HepG2 (cell line): ENCODE results near the gene RPL34. TPM values are rescaled to one million over a fixed set of nuclear protein-coding genes. Genes with fewer than 3 reads are reported as not detected.

Source experiments
- ADNP ChIP-seq: sonication (generic); formaldehyde crosslinking; IDR thresholded peaks from 2 replicates; pipeline ENCODE4 v1.4.0; 2020; ENCODE audit warnings: missing genetic modification reagents
- CCAR2 ChIP-seq: fragments of 200-400 bp; formaldehyde crosslinking; optimal IDR thresholded peaks from 2 replicates; pipeline ENCODE3; 2018; ENCODE audit warnings: low read depth, mild to moderate bottlenecking, low read length, moderate library complexity
- ETV5 ChIP-seq: IDR thresholded peaks from 2 replicates; pipeline ENCODE4 v1.6.1; 2018; ENCODE audit warnings: missing biosample characterization, missing genetic modification reagents, inconsistent platforms, borderline replicate concordance
- FIP1L1 ChIP-seq: fragments of 200-400 bp; formaldehyde crosslinking; IDR thresholded peaks from 2 replicates; pipeline ENCODE4 v1.6.1; 2018; ENCODE audit warnings: low read depth, mild to moderate bottlenecking, low read length, moderate library complexity, borderline replicate concordance; ENCODE audit not compliant: insufficient read depth
- FOXJ3 ChIP-seq: sonication (generic); formaldehyde crosslinking; IDR thresholded peaks from 2 replicates; pipeline ENCODE4 v1.4.0; 2020; ENCODE audit warnings: missing genetic modification reagents, mild to moderate bottlenecking, borderline replicate concordance
- JUN ChIP-seq: sonication (generic); formaldehyde crosslinking; IDR thresholded peaks from 2 replicates; pipeline ENCODE4 v1.4.0; 2020; ENCODE audit warnings: mild to moderate bottlenecking, missing genetic modification reagents
- KDM3A ChIP-seq: IDR thresholded peaks from 2 replicates; pipeline ENCODE4 v1.6.1; 2018; ENCODE audit warnings: low read depth, missing compliant biosample characterization
- MATR3 ChIP-seq: sonication (generic); formaldehyde crosslinking; IDR thresholded peaks from 2 replicates; pipeline ENCODE4 v1.4.0; 2020; ENCODE audit warnings: missing genetic modification reagents
- NR1H2 ChIP-seq: sonication (generic); formaldehyde crosslinking; IDR thresholded peaks from 2 replicates; pipeline ENCODE4 v1.8.1; 2022; ENCODE audit warnings: low read depth, missing genetic modification reagents, borderline replicate concordance
- POLR2AphosphoS2 ChIP-seq: IDR thresholded peaks from 2 replicates; pipeline ENCODE4 v1.6.1; 2011; ENCODE audit warnings: low read depth, low read length, improper control_type of control experiment
- TBP ChIP-seq: sonication (generic); formaldehyde crosslinking; IDR thresholded peaks from 2 replicates; pipeline ENCODE4 v1.5.0; 2020; ENCODE audit warnings: missing genetic modification reagents
- ZNF614 ChIP-seq: IDR thresholded peaks from 2 replicates; pipeline ENCODE4 v1.6.1; 2018; ENCODE audit warnings: missing biosample characterization, missing genetic modification reagents, inconsistent platforms, borderline replicate concordance
- polyA plus RNA-seq, 8 experiments: library from polyadenylated mRNA; depleted of rRNA in 3 of 8; stranded (reverse) in 7 of 8; unstranded in 1 of 8; fragments of >200 nt; fragmentation: Illumina TruSeq in 4 of 8; extraction: Trizol in 4 of 8; gene quantifications; 2 replicates each; pipeline versions ENCODE4 v1.2.1 to v1.2.3, GENCODE V29; 2011 to 2016; ENCODE audit warnings: low read depth in 4 of 8, missing spikeins in 1 of 8, mixed read lengths in 1 of 8; ENCODE audit not compliant: insufficient read depth in 1 of 8
- total RNA-seq, 5 experiments: library from RNA; depleted of rRNA; stranded (reverse); fragments of >200 nt; fragmentation: Illumina TruSeq; extraction: Trizol; gene quantifications; 2 replicates each; pipeline ENCODE4 v1.2.3, GENCODE V29; 2016; ENCODE audit warnings: low read depth in 1 of 5
- TF ChIP-seq, protein P1 (sequence below): sonication (generic); formaldehyde crosslinking; IDR thresholded peaks from 2 replicates; pipeline ENCODE4 v1.4.0; 2020; ENCODE audit warnings: missing genetic modification reagents
- TF ChIP-seq, protein P2 (sequence below): IDR thresholded peaks from 2 replicates; pipeline ENCODE4 v1.6.1; 2016; ENCODE audit warnings: low read depth, missing genetic modification reagents, missing compliant biosample characterization
- TF ChIP-seq, protein P3 (sequence below): sonication (generic); formaldehyde crosslinking; IDR thresholded peaks from 2 replicates; pipeline ENCODE4 v1.4.0; 2020; ENCODE audit warnings: mild to moderate bottlenecking, missing genetic modification reagents
- TF ChIP-seq, protein P4 (sequence below): sonication (generic); formaldehyde crosslinking; IDR thresholded peaks from 2 replicates; pipeline ENCODE4 v1.4.0; 2020; ENCODE audit warnings: low read depth, mild to moderate bottlenecking, missing genetic modification reagents

Gene RPL34
- total and polyA plus RNA-seq, 2 of the 13 experiments (the other 11 are each of a cell fraction or from before 2014, with no cell fraction given): 2,235 to 3,985 TPM

DNA sequence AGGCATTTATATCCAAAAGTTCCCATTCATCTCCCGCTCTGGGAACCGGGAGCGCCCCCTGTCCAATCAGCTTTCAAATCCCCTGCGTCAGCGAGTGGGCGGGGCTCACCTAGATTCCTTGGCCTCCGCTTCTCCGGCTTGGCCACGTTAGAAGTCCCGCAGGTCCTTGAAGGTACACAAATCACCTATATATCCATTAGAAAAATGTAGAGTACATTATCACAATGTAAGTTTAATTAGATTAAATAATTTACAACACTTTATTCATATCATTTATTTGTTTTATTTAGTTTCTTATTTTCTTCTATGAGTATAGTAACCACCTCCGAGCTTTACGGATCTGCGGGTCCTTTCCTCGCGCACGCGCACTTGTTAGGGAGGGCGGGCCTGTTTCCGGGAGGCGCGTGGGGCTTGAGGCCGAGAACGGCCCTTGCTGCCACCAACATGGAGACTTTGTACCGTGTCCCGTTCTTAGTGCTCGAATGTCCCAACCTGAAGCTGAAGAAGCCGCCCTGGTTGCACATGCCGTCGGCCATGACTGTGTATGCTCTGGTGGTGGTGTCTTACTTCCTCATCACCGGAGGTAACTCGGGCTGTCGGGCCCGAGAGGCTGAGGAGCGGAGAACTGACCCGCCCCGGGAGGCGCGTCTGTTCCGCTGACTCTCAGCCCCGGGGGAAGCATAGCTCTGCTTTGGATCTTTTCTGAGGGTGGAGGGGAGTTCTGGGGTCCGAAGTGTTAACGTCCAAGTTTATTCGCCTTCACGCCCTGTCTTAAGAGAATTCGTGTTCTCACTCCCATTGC is 30.0 kb downstream of the RPL34 start, which contains the start of gene OSTC (continued):
- TF ChIP-seq, protein P1, sequence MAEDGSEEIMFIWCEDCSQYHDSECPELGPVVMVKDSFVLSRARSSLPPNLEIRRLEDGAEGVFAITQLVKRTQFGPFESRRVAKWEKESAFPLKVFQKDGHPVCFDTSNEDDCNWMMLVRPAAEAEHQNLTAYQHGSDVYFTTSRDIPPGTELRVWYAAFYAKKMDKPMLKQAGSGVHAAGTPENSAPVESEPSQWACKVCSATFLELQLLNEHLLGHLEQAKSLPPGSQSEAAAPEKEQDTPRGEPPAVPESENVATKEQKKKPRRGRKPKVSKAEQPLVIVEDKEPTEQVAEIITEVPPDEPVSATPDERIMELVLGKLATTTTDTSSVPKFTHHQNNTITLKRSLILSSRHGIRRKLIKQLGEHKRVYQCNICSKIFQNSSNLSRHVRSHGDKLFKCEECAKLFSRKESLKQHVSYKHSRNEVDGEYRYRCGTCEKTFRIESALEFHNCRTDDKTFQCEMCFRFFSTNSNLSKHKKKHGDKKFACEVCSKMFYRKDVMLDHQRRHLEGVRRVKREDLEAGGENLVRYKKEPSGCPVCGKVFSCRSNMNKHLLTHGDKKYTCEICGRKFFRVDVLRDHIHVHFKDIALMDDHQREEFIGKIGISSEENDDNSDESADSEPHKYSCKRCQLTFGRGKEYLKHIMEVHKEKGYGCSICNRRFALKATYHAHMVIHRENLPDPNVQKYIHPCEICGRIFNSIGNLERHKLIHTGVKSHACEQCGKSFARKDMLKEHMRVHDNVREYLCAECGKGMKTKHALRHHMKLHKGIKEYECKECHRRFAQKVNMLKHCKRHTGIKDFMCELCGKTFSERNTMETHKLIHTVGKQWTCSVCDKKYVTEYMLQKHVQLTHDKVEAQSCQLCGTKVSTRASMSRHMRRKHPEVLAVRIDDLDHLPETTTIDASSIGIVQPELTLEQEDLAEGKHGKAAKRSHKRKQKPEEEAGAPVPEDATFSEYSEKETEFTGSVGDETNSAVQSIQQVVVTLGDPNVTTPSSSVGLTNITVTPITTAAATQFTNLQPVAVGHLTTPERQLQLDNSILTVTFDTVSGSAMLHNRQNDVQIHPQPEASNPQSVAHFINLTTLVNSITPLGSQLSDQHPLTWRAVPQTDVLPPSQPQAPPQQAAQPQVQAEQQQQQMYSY: no peak; the same call in 1 of the 2 replicates
- TF ChIP-seq, protein P2, sequence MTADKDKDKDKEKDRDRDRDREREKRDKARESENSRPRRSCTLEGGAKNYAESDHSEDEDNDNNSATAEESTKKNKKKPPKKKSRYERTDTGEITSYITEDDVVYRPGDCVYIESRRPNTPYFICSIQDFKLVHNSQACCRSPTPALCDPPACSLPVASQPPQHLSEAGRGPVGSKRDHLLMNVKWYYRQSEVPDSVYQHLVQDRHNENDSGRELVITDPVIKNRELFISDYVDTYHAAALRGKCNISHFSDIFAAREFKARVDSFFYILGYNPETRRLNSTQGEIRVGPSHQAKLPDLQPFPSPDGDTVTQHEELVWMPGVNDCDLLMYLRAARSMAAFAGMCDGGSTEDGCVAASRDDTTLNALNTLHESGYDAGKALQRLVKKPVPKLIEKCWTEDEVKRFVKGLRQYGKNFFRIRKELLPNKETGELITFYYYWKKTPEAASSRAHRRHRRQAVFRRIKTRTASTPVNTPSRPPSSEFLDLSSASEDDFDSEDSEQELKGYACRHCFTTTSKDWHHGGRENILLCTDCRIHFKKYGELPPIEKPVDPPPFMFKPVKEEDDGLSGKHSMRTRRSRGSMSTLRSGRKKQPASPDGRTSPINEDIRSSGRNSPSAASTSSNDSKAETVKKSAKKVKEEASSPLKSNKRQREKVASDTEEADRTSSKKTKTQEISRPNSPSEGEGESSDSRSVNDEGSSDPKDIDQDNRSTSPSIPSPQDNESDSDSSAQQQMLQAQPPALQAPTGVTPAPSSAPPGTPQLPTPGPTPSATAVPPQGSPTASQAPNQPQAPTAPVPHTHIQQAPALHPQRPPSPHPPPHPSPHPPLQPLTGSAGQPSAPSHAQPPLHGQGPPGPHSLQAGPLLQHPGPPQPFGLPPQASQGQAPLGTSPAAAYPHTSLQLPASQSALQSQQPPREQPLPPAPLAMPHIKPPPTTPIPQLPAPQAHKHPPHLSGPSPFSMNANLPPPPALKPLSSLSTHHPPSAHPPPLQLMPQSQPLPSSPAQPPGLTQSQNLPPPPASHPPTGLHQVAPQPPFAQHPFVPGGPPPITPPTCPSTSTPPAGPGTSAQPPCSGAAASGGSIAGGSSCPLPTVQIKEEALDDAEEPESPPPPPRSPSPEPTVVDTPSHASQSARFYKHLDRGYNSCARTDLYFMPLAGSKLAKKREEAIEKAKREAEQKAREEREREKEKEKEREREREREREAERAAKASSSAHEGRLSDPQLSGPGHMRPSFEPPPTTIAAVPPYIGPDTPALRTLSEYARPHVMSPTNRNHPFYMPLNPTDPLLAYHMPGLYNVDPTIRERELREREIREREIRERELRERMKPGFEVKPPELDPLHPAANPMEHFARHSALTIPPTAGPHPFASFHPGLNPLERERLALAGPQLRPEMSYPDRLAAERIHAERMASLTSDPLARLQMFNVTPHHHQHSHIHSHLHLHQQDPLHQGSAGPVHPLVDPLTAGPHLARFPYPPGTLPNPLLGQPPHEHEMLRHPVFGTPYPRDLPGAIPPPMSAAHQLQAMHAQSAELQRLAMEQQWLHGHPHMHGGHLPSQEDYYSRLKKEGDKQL (CRISPR knock-in tag): no peak
- TF ChIP-seq TBP (CRISPR knock-in tag) (no peak), JUN (no peak), FIP1L1 (no peak), FOXJ3 (CRISPR knock-in tag) (no peak; the same call in 1 of the 2 replicates), ETV5 (CRISPR knock-in tag) (peak; percentile 41; the same call in 1 of the 2 replicates), KDM3A (CRISPR knock-in tag) (no peak), MATR3 (CRISPR knock-in tag) (no peak), ADNP (CRISPR knock-in tag) (no peak), CCAR2 (no peak), NR1H2 (no peak), ZNF614 (CRISPR knock-in tag) (peak; percentile 44; the same call in 1 of the 2 replicates), POLR2AphosphoS2 (no peak)
- TF ChIP-seq, protein P3, sequence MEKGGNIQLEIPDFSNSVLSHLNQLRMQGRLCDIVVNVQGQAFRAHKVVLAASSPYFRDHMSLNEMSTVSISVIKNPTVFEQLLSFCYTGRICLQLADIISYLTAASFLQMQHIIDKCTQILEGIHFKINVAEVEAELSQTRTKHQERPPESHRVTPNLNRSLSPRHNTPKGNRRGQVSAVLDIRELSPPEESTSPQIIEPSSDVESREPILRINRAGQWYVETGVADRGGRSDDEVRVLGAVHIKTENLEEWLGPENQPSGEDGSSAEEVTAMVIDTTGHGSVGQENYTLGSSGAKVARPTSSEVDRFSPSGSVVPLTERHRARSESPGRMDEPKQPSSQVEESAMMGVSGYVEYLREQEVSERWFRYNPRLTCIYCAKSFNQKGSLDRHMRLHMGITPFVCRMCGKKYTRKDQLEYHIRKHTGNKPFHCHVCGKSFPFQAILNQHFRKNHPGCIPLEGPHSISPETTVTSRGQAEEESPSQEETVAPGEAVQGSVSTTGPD (CRISPR knock-in tag): no peak
- TF ChIP-seq, protein P4, sequence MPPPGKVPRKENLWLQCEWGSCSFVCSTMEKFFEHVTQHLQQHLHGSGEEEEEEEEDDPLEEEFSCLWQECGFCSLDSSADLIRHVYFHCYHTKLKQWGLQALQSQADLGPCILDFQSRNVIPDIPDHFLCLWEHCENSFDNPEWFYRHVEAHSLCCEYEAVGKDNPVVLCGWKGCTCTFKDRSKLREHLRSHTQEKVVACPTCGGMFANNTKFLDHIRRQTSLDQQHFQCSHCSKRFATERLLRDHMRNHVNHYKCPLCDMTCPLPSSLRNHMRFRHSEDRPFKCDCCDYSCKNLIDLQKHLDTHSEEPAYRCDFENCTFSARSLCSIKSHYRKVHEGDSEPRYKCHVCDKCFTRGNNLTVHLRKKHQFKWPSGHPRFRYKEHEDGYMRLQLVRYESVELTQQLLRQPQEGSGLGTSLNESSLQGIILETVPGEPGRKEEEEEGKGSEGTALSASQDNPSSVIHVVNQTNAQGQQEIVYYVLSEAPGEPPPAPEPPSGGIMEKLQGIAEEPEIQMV (CRISPR knock-in tag): no peak
